HepG2 (cell line): ENCODE results near the gene RBM8A. TPM values are rescaled to one million over a fixed set of nuclear protein-coding genes. Genes with fewer than 3 reads are reported as not detected.

ENCODE experiments used
- ATAC-seq: fragments of 200-7000 bp; cut with Tn5 transposase; 3 replicates; pipeline ENCODE4 v1.9.1; 2020; ENCODE audit warnings: mild to moderate bottlenecking, moderate library complexity
- BruUV-seq: library from RNA; stranded (reverse); fragments of 400-500 nt; replicated peaks from 2 replicates; lab custom pipeline; 2021; lab: Mats Ljungman, UMichigan
- CTCF ChIA-PET: fragments of 300-600 bp; formaldehyde crosslinking; extraction: SDS; loops from one replicate; lab custom pipeline; 2021; ENCODE audit warnings: low total read pairs, inconsistent platforms, low intra/inter-chr PET ratio; lab: Yijun Ruan, JAX
- POLR2A ChIA-PET: fragments of 350-600 bp; sonication (Branson Sonifier 250); formaldehyde crosslinking; loops from one replicate; lab custom pipeline; 2020; ENCODE audit warnings: antibody characterized with exemption, inconsistent platforms; lab: Yijun Ruan, JAX
- DNase-seq: peaks from one replicate; pipeline ENCODE4 v3.0.0-alpha.2; 2015; ENCODE audit warnings: low spot score
- FAIRE-seq: peaks from 3 replicates; lab custom pipeline; 2011; peaks lifted over from hg19 to GRCh38; lab: Jason Lieb, UNC
- H2AFZ ChIP-seq: one replicate; pipeline ENCODE4 v1.6.1; 2011; ENCODE audit warnings: low read length, inconsistent platforms
- H3K27ac ChIP-seq: fragments of 300-600 bp; 3 replicates; pipeline ENCODE4 v1.8.0; 2011; ENCODE audit warnings: mixed run types, mild to moderate bottlenecking, mixed read lengths, low read length, inconsistent platforms; ENCODE audit not compliant: insufficient read depth; ENCODE audit errors: extremely low read length
- H3K27me3 ChIP-seq, 2 experiments: fragments of 200-600 bp in 1 of 2; 2 replicates in 1 of 2; 3 replicates in 1 of 2; pipeline versions ENCODE4 v1.6.0 to v1.8.0; 2011; ENCODE audit warnings: low read length in 2 of 2, mild to moderate bottlenecking in 2 of 2, moderate library complexity in 2 of 2, inconsistent platforms in 1 of 2; ENCODE audit not compliant: insufficient read depth in 2 of 2, control insufficient read depth in 1 of 2
- H3K36me3 ChIP-seq, 2 experiments: fragments of 200-600 bp in 1 of 2; replicated peaks in 1 of 2; 2 replicates in 1 of 2; 3 replicates in 1 of 2; pipeline versions ENCODE4 v1.5.1 to v1.8.0; 2011; ENCODE audit warnings: low read length in 2 of 2, inconsistent platforms in 1 of 2; ENCODE audit not compliant: insufficient read depth in 2 of 2, control insufficient read depth in 1 of 2
- H3K4me1 ChIP-seq: 2 replicates; pipeline ENCODE4 v1.5.1; 2012; ENCODE audit warnings: low read length, inconsistent platforms; ENCODE audit not compliant: insufficient read depth
- H3K4me2 ChIP-seq: 2 replicates; pipeline ENCODE4 v1.6.0; 2011; ENCODE audit warnings: low read depth, low read length, inconsistent platforms
- H3K4me3 ChIP-seq, 3 experiments: fragments of 200-600 bp in 1 of 3; sonication (generic), shearing (Covaris generic) in 1 of 3; replicated peaks in 1 of 3; 2 replicates each; pipeline ENCODE4 v1.5.1; 2011 to 2016; ENCODE audit warnings: low read length in 3 of 3, inconsistent platforms in 2 of 3, low read depth in 2 of 3, mild to moderate bottlenecking in 2 of 3, control low read depth in 1 of 3, mixed read lengths in 1 of 3; ENCODE audit not compliant: insufficient read depth in 1 of 3
- H3K79me2 ChIP-seq: one replicate; pipeline ENCODE4 v1.6.1; 2011; ENCODE audit warnings: low read length, inconsistent platforms; ENCODE audit not compliant: insufficient read depth
- H3K9ac ChIP-seq: 2 replicates; pipeline ENCODE4 v1.6.0; 2011; ENCODE audit warnings: mild to moderate bottlenecking, low read depth, low read length, inconsistent platforms; ENCODE audit not compliant: insufficient read depth
- H3K9me3 ChIP-seq: 2 replicates; pipeline ENCODE4 v1.5.1; 2012; ENCODE audit warnings: mild to moderate bottlenecking, low read length
- H4K20me1 ChIP-seq: 2 replicates; pipeline ENCODE4 v1.6.0; 2011; ENCODE audit warnings: inconsistent platforms, mild to moderate bottlenecking, low read length, moderate library complexity; ENCODE audit not compliant: insufficient read depth
- GATAD1 ChIP-seq: IDR thresholded peaks from 2 replicates; pipeline ENCODE4 v1.6.1; 2016; ENCODE audit warnings: missing genetic modification reagents, missing compliant biosample characterization
- KDM4B ChIP-seq: sonication (generic); formaldehyde crosslinking; IDR thresholded peaks from 2 replicates; pipeline ENCODE4 v1.4.0; 2020; ENCODE audit warnings: missing genetic modification reagents
- PTBP1 ChIP-seq: fragments of 200-400 bp; formaldehyde crosslinking; IDR thresholded peaks from 2 replicates; pipeline ENCODE4 v1.6.1; 2018; ENCODE audit warnings: low read length, low read depth; ENCODE audit not compliant: poor library complexity, severe bottlenecking
- TP53 ChIP-seq: sonication (generic); formaldehyde crosslinking; conservative IDR thresholded peaks from 2 replicates; pipeline ENCODE4 v1.4.0; 2020; ENCODE audit warnings: missing genetic modification reagents
- ZNF30 ChIP-seq: sonication (generic); formaldehyde crosslinking; IDR thresholded peaks from 2 replicates; pipeline ENCODE4 v1.5.0; 2020; ENCODE audit warnings: mild to moderate bottlenecking, missing genetic modification reagents
- ZNF331 ChIP-seq: sonication (generic); formaldehyde crosslinking; IDR thresholded peaks from 2 replicates; pipeline ENCODE4 v1.4.0; 2020; ENCODE audit warnings: missing genetic modification reagents
- ZNF335 ChIP-seq: sonication (generic); formaldehyde crosslinking; IDR thresholded peaks from 2 replicates; pipeline ENCODE4 v1.4.0; 2020; ENCODE audit warnings: missing genetic modification reagents
- WGBS: methylation state at CpG from one replicate; pipeline ENCODE4 v1.1.6; 2017; ENCODE audit warnings: low lambda C conversion rate; 5-methylcytosine and 5-hydroxymethylcytosine counted together
- in situ Hi-C: cut with HindIII; loops from 2 replicates; pipeline ENCODE4 v1.10.0; 2017; ENCODE audit warnings: low pct_unique_long_range_greater_than_20kb; ENCODE audit not compliant: extremely low pct_ligation_motif_present
- intact Hi-C: fragments of 100-400 bp; cut with micrococcal nuclease; formaldehyde crosslinking; loops from one replicate; pipeline ENCODE4 v1.10.0; 2022; ENCODE audit not compliant: unreplicated experiment
- polyA plus RNA-seq, 8 experiments: library from polyadenylated mRNA; depleted of rRNA in 3 of 8; stranded (reverse) in 7 of 8; unstranded in 1 of 8; fragments of >200 nt; fragmentation: Illumina TruSeq in 4 of 8; extraction: Trizol in 4 of 8; gene quantifications; 2 replicates each; pipeline versions ENCODE4 v1.2.1 to v1.2.3, GENCODE V29; 2011 to 2016; ENCODE audit warnings: low read depth in 4 of 8, missing spikeins in 1 of 8, mixed read lengths in 1 of 8; ENCODE audit not compliant: insufficient read depth in 1 of 8
- total RNA-seq, 5 experiments: library from RNA; depleted of rRNA; stranded (reverse); fragments of >200 nt; fragmentation: Illumina TruSeq; extraction: Trizol; gene quantifications; 2 replicates each; pipeline ENCODE4 v1.2.3, GENCODE V29; 2016; ENCODE audit warnings: low read depth in 1 of 5
- TF ChIP-seq, protein P1 (sequence below): IDR thresholded peaks from 2 replicates; pipeline ENCODE4 v1.6.1; 2012; ENCODE audit warnings: low read depth, low read length, improper control_type of control experiment
- TF ChIP-seq, protein P2 (sequence below): sonication (generic); formaldehyde crosslinking; IDR thresholded peaks from 2 replicates; pipeline ENCODE4 v1.8.0; 2022; ENCODE audit warnings: mild to moderate bottlenecking, missing genetic modification reagents
- TF ChIP-seq, protein P3 (sequence below): sonication (generic); formaldehyde crosslinking; IDR thresholded peaks from 2 replicates; pipeline ENCODE4 v1.4.0; 2020; ENCODE audit warnings: missing genetic modification reagents

RBM8A gene
- total and polyA plus RNA-seq, 2 of the 13 experiments (the other 11 are each of a cell fraction or from before 2014, with no cell fraction given): 106 to 162 TPM

DNA sequence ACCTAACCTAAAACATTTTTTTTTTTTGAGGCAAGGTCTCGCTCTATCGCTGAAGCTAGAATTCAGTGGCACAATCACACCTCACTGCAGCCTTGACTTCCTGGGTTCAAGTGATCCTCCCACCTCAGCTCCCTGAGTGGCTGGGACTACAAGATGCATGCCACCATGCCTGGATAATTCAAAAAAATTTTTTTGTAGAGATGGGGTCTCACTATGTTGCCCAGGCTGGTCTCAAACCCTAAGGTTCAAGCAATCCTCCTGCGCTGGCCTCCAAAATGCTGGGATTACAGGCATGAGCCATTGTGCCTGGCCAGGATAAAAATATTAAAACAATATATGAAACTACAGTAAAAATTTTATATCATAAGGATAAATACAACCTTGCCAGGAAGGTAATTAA is 25.6 kb upstream of the RBM8A start (continued):
- TF ChIP-seq, protein P1, sequence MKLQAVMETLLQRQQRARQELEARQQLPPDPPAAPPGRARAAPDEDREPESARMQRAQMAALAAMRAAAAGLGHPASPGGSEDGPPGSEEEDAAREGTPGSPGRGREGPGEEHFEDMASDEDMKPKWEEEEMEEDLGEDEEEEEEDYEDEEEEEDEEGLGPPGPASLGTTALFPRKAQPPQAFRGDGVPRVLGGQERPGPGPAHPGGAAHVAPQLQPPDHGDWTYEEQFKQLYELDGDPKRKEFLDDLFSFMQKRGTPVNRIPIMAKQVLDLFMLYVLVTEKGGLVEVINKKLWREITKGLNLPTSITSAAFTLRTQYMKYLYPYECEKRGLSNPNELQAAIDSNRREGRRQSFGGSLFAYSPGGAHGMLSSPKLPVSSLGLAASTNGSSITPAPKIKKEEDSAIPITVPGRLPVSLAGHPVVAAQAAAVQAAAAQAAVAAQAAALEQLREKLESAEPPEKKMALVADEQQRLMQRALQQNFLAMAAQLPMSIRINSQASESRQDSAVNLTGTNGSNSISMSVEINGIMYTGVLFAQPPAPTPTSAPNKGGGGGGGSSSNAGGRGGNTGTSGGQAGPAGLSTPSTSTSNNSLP: no peak
- TF ChIP-seq ZNF30: no peak

DNA sequence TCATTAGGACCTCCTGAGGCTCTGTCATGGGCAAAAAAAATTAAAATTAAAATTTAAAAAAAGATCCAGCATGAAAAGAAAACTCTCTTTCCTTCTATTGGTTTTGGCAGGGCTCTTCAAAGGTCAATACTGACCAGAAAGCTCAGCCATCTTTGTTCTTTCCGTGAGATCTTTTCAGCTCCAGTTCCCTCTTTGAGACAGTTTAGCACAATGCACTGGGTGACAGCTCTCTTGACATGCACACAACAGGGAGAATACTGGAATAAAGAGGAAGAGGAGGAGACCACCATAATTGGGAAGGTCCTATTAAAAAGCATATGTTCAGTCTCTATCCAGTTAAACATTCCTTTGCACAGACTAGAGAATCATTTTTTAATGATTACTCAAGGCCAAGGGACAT is 24.2 kb upstream of the RBM8A start:
- BruUV-seq: no TSS peak
- DNase-seq (no peak), FAIRE-seq (no peak), ATAC-seq (no peak)
- H2AFZ ChIP-seq: no peak overlapping the region
- no peak overlapping the region for H3K9ac ChIP-seq
- CTCF ChIA-PET: no interaction called here
- in situ Hi-C loops: no loop called here
- H3K27ac ChIP-seq: no peak overlapping the region
- no peaks in the 10 kb centered on the region for H3K9me3 ChIP-seq
- H3K4me1 ChIP-seq: peaks cover 32% of the 10 kb centered on the region
- peaks cover 1 to 3% of the 10 kb centered on the region in 2 experiments; a peak in 2 of 5 replicates for H3K36me3 ChIP-seq
- TF ChIP-seq KDM4B: no peak
- intact Hi-C loops: no loop called here
- POLR2A ChIA-PET: no interaction called here
- H3K4me3 ChIP-seq: no peak overlapping the region
- peaks cover 14% of the 10 kb centered on the region for H3K79me2 ChIP-seq
- no peak overlapping the region for H3K4me2 ChIP-seq
- WGBS: 89% methylated on average over 1 of the region's 1 CpG
- no peaks in the 10 kb centered on the region for H4K20me1 ChIP-seq
- H3K27me3 ChIP-seq: no peaks in the 10 kb centered on the region

GRCh38 chr1:145949219-145949618 is 21.9 kb upstream of the RBM8A start:
- Histone ChIP-seq H4K20me1 (no peaks in the 10 kb centered on the region), H3K27ac (no peak overlapping the region), H3K4me3 (no peak overlapping the region), H3K4me2 (no peak overlapping the region), H3K79me2 (peaks cover 3% of the 10 kb centered on the region), H2AFZ (no peak overlapping the region), H3K4me1 (peaks cover 15% of the 10 kb centered on the region)
- intact Hi-C loops: no loop called here
- in situ Hi-C loops: no loop called here
- POLR2A ChIA-PET: interaction anchor here (0.9 to 1.2 kb wide), 3 partner anchors 9 to 22 kb away, joined by 3 to 4 read pairs (median 4); partner anchors contain the start of genes ANKRD34A, LIX1L, POLR3GL and RBM8A
- BruUV-seq: no TSS peak
- CTCF ChIA-PET: no interaction called here
- no peak for ATAC-seq
- no peak for FAIRE-seq
- TF ChIP-seq, protein P2, sequence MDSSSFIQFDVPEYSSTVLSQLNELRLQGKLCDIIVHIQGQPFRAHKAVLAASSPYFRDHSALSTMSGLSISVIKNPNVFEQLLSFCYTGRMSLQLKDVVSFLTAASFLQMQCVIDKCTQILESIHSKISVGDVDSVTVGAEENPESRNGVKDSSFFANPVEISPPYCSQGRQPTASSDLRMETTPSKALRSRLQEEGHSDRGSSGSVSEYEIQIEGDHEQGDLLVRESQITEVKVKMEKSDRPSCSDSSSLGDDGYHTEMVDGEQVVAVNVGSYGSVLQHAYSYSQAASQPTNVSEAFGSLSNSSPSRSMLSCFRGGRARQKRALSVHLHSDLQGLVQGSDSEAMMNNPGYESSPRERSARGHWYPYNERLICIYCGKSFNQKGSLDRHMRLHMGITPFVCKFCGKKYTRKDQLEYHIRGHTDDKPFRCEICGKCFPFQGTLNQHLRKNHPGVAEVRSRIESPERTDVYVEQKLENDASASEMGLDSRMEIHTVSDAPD (CRISPR knock-in tag): no peak
- TF ChIP-seq PTBP1 (no peak), ZNF331 (CRISPR knock-in tag) (no peak), TP53 (no peak), GATAD1 (CRISPR knock-in tag) (no peak), ZNF335 (CRISPR knock-in tag) (no peak)
- TF ChIP-seq, protein P3, sequence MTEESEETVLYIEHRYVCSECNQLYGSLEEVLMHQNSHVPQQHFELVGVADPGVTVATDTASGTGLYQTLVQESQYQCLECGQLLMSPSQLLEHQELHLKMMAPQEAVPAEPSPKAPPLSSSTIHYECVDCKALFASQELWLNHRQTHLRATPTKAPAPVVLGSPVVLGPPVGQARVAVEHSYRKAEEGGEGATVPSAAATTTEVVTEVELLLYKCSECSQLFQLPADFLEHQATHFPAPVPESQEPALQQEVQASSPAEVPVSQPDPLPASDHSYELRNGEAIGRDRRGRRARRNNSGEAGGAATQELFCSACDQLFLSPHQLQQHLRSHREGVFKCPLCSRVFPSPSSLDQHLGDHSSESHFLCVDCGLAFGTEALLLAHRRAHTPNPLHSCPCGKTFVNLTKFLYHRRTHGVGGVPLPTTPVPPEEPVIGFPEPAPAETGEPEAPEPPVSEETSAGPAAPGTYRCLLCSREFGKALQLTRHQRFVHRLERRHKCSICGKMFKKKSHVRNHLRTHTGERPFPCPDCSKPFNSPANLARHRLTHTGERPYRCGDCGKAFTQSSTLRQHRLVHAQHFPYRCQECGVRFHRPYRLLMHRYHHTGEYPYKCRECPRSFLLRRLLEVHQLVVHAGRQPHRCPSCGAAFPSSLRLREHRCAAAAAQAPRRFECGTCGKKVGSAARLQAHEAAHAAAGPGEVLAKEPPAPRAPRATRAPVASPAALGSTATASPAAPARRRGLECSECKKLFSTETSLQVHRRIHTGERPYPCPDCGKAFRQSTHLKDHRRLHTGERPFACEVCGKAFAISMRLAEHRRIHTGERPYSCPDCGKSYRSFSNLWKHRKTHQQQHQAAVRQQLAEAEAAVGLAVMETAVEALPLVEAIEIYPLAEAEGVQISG (CRISPR knock-in tag): no peak
- TF ChIP-seq, all 625 proteins: peak for 0
- Histone ChIP-seq H3K9ac (no peak overlapping the region), H3K9me3 (no peaks in the 10 kb centered on the region), H3K27me3 (no peaks in the 10 kb centered on the region), H3K36me3 (peaks cover 2 to 6% of the 10 kb centered on the region in 2 experiments; a peak in 3 of 5 replicates)
- over 99% methylated on average over 4 of the region's 4 CpGs for WGBS
- DNase-seq: no peak
